Liver (tissue), 3 donors: ENCODE data around the gene FEM1C.

Experiments used
- GABPA ChIP-seq, 2 donors: IDR thresholded peaks in 1 of 2; conservative IDR thresholded peaks in 1 of 2; 2 replicates each; pipeline ENCODE4 v1.6.1; 2016; ENCODE audit warnings: antibody characterized with exemption in 2 of 2, mild to moderate bottlenecking in 1 of 2, moderate library complexity in 1 of 2
- RAD21 ChIP-seq, 2 donors: IDR thresholded peaks; 2 replicates each; pipeline ENCODE4 v1.6.1; 2016; ENCODE audit warnings: antibody characterized with exemption in 2 of 2, mild to moderate bottlenecking in 2 of 2
- SP1 ChIP-seq: IDR thresholded peaks from 2 replicates; pipeline ENCODE4 v1.6.1; 2018; ENCODE audit warnings: antibody characterized with exemption, mild to moderate bottlenecking
- TAF1 ChIP-seq: conservative IDR thresholded peaks from 2 replicates; pipeline ENCODE4 v1.6.1; 2016; ENCODE audit warnings: antibody characterized with exemption, mild to moderate bottlenecking
- TF ChIP-seq, protein P1 (sequence below): IDR thresholded peaks from 2 replicates; pipeline ENCODE4 v1.6.1; 2016; ENCODE audit warnings: antibody characterized with exemption
- TF ChIP-seq, protein P2 (sequence below): fragments of 150-350 bp; IDR thresholded peaks from 2 replicates; pipeline ENCODE4 v1.5.1; 2017; ENCODE audit warnings: improper control_type of control experiment, low read depth, low read length; ENCODE audit not compliant: missing input control
- donor health status: healthy.
- donor health status: healthy.

DNA sequence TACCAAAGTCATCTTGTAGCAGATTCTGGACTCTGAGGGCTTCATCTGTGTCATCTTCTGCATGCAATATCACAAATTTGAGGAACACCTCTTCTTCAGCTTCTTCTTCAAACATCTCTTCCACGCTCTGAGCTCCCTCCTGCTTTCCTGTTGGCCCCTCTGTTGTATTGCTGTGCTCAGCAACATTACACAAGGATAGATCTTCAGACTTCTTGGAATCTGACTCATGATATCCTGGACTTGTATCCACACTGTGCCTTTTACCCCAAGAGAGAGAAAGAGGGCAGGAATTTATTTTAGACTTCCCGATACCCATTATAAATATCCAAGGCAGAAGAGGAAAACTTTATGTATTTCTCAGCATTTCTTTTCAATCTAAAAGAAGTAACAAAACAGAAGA lies 36.4 kb upstream of the FEM1C start:
- TF ChIP-seq, protein P1, sequence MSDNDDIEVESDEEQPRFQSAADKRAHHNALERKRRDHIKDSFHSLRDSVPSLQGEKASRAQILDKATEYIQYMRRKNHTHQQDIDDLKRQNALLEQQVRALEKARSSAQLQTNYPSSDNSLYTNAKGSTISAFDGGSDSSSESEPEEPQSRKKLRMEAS = no peak
- TF ChIP-seq, protein P2, sequence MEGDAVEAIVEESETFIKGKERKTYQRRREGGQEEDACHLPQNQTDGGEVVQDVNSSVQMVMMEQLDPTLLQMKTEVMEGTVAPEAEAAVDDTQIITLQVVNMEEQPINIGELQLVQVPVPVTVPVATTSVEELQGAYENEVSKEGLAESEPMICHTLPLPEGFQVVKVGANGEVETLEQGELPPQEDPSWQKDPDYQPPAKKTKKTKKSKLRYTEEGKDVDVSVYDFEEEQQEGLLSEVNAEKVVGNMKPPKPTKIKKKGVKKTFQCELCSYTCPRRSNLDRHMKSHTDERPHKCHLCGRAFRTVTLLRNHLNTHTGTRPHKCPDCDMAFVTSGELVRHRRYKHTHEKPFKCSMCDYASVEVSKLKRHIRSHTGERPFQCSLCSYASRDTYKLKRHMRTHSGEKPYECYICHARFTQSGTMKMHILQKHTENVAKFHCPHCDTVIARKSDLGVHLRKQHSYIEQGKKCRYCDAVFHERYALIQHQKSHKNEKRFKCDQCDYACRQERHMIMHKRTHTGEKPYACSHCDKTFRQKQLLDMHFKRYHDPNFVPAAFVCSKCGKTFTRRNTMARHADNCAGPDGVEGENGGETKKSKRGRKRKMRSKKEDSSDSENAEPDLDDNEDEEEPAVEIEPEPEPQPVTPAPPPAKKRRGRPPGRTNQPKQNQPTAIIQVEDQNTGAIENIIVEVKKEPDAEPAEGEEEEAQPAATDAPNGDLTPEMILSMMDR = no peak
- TF ChIP-seq TAF1 (no peak), GABPA (IDR thresholded peaks at IDR 0.05 in 1 of 2, conservative IDR thresholded peaks at IDR 0.05 in 1 of 2) (no peak), SP1 (no peak), RAD21 (IDR thresholded peaks at IDR 0.05) (no peak)
